Testis (tissue), 3 donors: Measurements from ENCODE around the gene FUT9. TPM values are rescaled to one million over a fixed set of nuclear protein-coding genes. Genes with fewer than 3 reads are reported as not detected.

Experiments used
- DNase-seq: peaks from one replicate; pipeline ENCODE4 v3.0.0-alpha.2; 2019
- H3K27ac ChIP-seq, 2 donors: fragments of 200-600 bp; sonication (generic); one replicate each; pipeline ENCODE4 v1.5.1; 2019
- H3K27me3 ChIP-seq: fragments of 200-600 bp; sonication (generic); one replicate; pipeline ENCODE4 v1.5.1; 2019
- H3K36me3 ChIP-seq: fragments of 200-600 bp; sonication (generic); one replicate; pipeline ENCODE4 v1.5.1; 2017; ENCODE audit warnings: low read depth; ENCODE audit errors: missing control alignments
- H3K4me1 ChIP-seq: fragments of 200-600 bp; sonication (generic); one replicate; pipeline ENCODE4 v1.5.1; 2019
- H3K4me3 ChIP-seq, 2 donors: fragments of 200-600 bp; sonication (generic); one replicate each; pipeline ENCODE4 v1.5.1; 2017 to 2019
- H3K9me3 ChIP-seq: fragments of 200-600 bp; sonication (generic); one replicate; pipeline ENCODE4 v1.5.1; 2017
- CTCF ChIP-seq, 3 experiments: fragments of 450-650 bp in 2 of 3; fragments of 200-600 bp in 1 of 3; sonication (generic) in 1 of 3; IDR thresholded peaks; one replicate each; pipeline ENCODE4 v1.5.1; 2016 to 2019; ENCODE audit warnings: antibody characterized with exemption in 3 of 3, mild to moderate bottlenecking in 2 of 3, moderate library complexity in 1 of 3
- POLR2A ChIP-seq: fragments of 450-650 bp; IDR thresholded peaks from one replicate; pipeline ENCODE4 v1.6.1; 2017; ENCODE audit warnings: antibody characterized with exemption, mild to moderate bottlenecking, moderate library complexity
- WGBS, 2 donors: methylation state at CpG; one replicate each; pipeline ENCODE4 v1.1.5; 2018; 5-methylcytosine and 5-hydroxymethylcytosine counted together
- intact Hi-C: fragments of 100-400 bp; cut with DNase I; formaldehyde crosslinking; loops from one replicate; pipeline ENCODE4 v1.15.1; 2023; ENCODE audit warnings: low total_unique reads
- polyA plus RNA-seq: library from polyadenylated mRNA; stranded (reverse); fragments of 350-450 nt; fragmentation: Illumina TruSeq; extraction: RNeasy Lipid Tissue Mini Kit (QIAGEN cat#74804); gene quantifications from one replicate; pipeline ENCODE4 v1.2.3, GENCODE V29; 2014; ENCODE audit warnings: low read depth, low replicate concordance; ENCODE audit not compliant: insufficient read depth
- total RNA-seq, 2 donors: library from RNA; depleted of rRNA; stranded (reverse); fragments of >200 nt; gene quantifications; one replicate each; pipeline ENCODE4 v1.2.3, GENCODE V29; 2016

FUT9 gene
- total and polyA plus RNA-seq, 3 donors from 2014 or later, result 0.12 to 0.24 TPM; not detected in 1

GRCh38 chr6:96094077-96094476 lies 78.3 kb downstream of the FUT9 start:
- H3K4me3 ChIP-seq, result no peak overlapping the region

GRCh38 chr6:96099069-96099468 lies 83.3 kb downstream of the FUT9 start:
- no peak for DNase-seq
- TF ChIP-seq CTCF (IDR thresholded peaks at IDR 0.05), result no peak
- no peak for TF ChIP-seq POLR2A
- Histone ChIP-seq H3K36me3 (no peaks in the 10 kb centered on the region), H3K4me1 (no peaks in the 10 kb centered on the region), H3K4me3 (no peak overlapping the region), H3K27ac (no peak overlapping the region), H3K9me3 (no peaks in the 10 kb centered on the region), H3K27me3 (no peaks in the 10 kb centered on the region)
- intact Hi-C loops, result no loop called here

More at GRCh38 chr6:96094077-96094476, 78.3 kb downstream of the FUT9 start:
- Histone ChIP-seq H3K27ac (no peak overlapping the region), H3K9me3 (no peaks in the 10 kb centered on the region), H3K4me1 (no peaks in the 10 kb centered on the region), H3K27me3 (no peaks in the 10 kb centered on the region), H3K36me3 (no peaks in the 10 kb centered on the region)
- DNase-seq, result no peak
- no peak for TF ChIP-seq CTCF (IDR thresholded peaks at IDR 0.05)
- TF ChIP-seq POLR2A, result no peak
- WGBS, 2 donors, result 94 to 95% methylated on average over 1 of the region's 1 CpG
- intact Hi-C loops, result no loop called here

GRCh38 chr6:96101564-96101963 lies 85.8 kb downstream of the FUT9 start:
- intact Hi-C loops, result no loop called here
- WGBS, 2 donors, result 78 to 95% methylated on average over 2 of the region's 2 CpGs
- H3K27ac ChIP-seq, result no peak overlapping the region
- H3K9me3 ChIP-seq, result no peaks in the 10 kb centered on the region
- no peak overlapping the region for H3K4me3 ChIP-seq
- H3K27me3 ChIP-seq, result no peaks in the 10 kb centered on the region
- H3K36me3 ChIP-seq, result no peaks in the 10 kb centered on the region
- DNase-seq, result no peak
- no peaks in the 10 kb centered on the region for H3K4me1 ChIP-seq
- TF ChIP-seq POLR2A, result no peak
- TF ChIP-seq CTCF (IDR thresholded peaks at IDR 0.05), result no peak

- Histone ChIP-seq H3K27ac (no peak overlapping the region), H3K4me3 (no peak overlapping the region), H3K9me3 (no peaks in the 10 kb centered on the region), H3K4me1 (no peaks in the 10 kb centered on the region), H3K36me3 (no peaks in the 10 kb centered on the region), H3K27me3 (no peaks in the 10 kb centered on the region)
- intact Hi-C loops, result no loop called here
- no peak for DNase-seq
- WGBS, 2 donors, result 53 to 73% methylated on average over 4 of the region's 4 CpGs
- TF ChIP-seq CTCF (IDR thresholded peaks at IDR 0.05) (no peak), POLR2A (no peak)
These were observed 89.1 kb downstream of the FUT9 start for GRCh38 chr6:96104910-96105309.

- intact Hi-C loops, result no loop called here
- 81 to 86% methylated on average over 2 of the region's 2 CpGs for WGBS, 2 donors
- H3K4me1 ChIP-seq, result no peaks in the 10 kb centered on the region
- TF ChIP-seq CTCF (IDR thresholded peaks at IDR 0.05) (no peak), POLR2A (no peak)
- no peak for DNase-seq
- H3K9me3 ChIP-seq, result no peaks in the 10 kb centered on the region
- no peak overlapping the region for H3K4me3 ChIP-seq
- no peaks in the 10 kb centered on the region for H3K36me3 ChIP-seq
- no peak overlapping the region for H3K27ac ChIP-seq
- no peaks in the 10 kb centered on the region for H3K27me3 ChIP-seq
These were observed 95.1 kb downstream of the FUT9 start for GRCh38 chr6:96110878-96111277.
